Measurements from ENCODE around the gene DLG2.
"Not testable (repeated sequence)": the region's sequence is repeated elsewhere in the genome, so short reads cannot be mapped to it uniquely, and the experiment has no call there.

DLG2 gene

DNA sequence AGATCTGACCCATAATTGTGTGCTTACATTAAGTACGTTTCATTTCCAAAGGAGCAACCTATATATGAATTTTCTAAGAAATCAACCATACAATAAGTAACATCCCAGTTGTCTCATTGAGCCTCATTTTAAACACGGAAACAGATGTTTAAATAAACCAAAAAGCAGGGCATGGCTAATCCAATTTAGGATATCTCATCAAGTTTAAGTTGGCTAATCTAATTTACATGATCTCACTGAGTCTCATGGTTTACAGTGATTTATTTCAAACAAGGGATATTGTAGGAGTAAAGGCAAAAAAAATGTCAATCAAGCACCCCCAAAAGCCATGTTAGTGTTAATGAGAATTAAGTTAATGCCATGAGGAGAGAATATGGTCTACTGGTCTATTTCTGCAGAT lies 1841.2 kb downstream of the DLG2 start:
- no peak for DNase-seq (ENCODE audit: low read depth in 2 of 2)

DNA sequence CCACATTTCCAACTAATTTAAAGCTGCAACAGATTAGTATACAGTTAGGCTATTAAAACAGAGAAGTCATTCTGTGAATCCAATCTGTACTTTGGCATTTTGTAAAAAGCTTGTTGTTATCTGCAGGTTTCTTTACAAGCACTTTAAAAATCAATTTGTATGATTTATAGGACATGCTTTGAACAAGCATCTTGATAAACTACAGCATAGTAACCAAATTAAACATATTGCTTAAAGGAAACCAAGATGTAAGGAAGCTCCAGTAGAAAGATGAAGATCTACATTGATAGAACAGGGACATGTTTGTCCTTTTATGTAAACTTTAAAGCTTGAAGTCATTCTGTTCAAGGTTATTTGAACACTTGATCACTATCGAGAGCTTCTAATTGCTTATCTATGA lies 1842.7 kb downstream of the DLG2 start:
- no peak for DNase-seq (ENCODE audit: low read depth in 2 of 2)

DNA sequence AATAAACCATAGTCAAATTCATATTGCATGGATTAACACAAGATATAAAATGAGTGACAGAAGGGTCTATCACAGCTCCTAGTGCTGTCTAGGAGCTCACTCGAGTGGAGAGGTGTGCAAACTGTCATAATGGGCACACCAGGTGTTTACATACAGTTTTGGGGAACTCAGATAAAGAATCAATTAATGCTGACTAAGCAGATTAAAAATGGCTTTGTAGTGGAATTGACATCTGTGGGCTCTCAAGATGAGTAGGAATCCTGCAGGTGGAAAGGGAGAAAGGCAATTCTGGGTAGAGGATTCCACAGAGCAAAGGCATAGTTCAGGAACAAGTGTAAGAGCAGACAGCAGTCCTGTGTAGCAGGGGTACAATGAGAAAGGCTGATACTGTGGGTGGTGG lies 1844.8 kb downstream of the DLG2 start:
- no peak for DNase-seq (ENCODE audit: low read depth in 2 of 2)

DNA sequence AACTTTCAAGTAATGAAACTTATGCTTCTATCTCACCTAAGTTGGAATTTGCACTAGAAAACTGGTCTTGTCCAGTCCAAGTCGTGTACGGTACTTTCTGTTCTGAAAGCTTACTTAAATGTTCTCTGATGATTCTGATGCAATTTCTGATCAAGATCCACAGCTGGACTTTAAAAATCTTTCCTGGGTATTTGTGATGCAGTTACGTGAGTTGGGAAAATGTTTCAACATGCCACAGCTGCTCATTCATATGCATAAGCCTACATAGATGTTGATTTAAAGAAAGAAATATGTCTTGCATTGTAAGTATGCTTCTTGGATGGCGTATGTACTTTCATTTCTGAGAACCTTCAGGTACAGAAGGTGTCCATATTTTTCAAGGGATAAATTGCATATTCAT lies 1847.3 kb downstream of the DLG2 start:
- DNase-seq (ENCODE audit: low read depth in 2 of 2) = no peak

DNA sequence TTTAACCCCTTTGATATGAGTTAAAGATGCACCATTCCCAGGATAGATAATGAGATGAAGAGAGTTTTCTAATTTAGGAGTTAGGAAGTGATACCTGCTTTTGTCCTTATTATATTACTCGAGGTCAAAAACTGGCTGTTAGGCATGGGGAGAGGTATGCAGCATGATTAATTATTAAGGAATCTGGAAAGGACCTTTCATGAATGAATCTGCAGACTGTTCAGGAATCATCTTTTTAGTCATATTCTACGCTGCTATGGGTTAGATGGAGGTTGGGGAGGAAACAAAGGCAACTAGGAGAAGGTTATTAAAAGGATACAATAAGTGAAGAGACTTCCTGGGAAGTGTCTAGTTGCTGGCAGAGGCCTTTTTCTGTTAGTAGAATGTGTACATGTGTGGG lies 1848.5 kb downstream of the DLG2 start:
- DNase-seq (ENCODE audit: low read depth in 2 of 2) = no peak

DNA sequence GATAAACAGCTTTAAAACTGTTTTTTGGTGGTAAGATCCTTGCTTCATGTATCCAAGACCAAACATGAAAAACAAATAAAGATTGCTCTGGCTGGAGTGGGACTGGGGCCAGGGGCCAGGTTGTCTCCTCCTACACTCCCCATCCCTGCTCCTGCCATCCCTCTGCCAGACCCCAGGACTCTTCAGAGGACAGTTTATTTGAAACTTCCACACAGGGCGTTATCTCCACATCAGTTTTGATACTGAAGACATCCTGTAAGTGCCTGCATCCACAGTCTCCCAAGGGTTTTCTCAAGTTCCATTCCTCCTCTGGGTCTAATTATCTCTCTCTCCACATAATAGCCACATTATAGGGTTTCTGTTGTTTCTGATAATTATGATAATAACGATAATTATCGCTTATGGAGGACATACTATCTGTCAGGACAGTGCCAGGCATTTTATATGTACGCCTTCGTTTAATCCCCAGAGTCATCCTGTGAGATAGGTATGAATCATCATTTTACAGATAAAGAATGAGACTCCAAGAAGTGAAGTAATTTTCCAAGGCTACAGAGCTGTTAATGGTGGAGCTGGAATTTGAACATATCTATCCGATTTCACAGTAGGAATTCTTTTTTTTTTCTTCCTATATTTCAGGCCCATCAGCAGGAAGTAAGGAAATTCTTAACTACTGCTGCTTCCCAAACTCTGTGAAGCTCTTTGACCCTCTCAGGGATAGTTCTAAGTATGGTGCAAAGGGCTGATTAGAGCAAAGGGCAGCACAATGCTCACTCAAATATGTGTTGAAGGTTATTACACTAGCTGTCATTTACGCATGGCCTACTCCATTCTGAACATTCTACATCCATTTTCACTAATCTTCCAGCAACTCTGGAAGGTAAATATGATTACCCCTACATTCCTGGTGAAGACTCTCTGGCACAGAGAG lies 1852.9 kb downstream of the DLG2 start:
- no peak for DNase-seq (ENCODE audit: low read depth in 2 of 2)

DNA sequence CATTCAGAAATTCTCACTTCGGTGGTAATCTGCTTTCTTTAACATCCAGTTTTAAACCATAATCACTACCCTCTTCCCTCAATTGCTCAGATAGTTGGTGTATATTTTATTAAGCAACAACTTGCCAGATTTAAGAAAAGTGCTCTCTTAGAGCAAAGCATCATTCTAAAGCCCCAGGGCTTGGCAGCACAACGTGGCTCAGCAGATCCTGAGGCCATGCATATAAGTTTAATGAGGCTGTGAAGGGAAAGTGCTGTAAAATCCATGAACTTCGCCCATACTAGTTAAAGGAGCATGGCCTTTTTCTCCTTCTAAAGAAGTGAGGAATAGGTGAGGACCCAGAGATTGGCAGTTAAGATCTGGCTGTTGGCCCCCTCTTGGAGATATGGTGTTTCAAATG lies 1858.7 kb downstream of the DLG2 start:
- DNase-seq (ENCODE audit: low read depth in 2 of 2) = no peak

DNA sequence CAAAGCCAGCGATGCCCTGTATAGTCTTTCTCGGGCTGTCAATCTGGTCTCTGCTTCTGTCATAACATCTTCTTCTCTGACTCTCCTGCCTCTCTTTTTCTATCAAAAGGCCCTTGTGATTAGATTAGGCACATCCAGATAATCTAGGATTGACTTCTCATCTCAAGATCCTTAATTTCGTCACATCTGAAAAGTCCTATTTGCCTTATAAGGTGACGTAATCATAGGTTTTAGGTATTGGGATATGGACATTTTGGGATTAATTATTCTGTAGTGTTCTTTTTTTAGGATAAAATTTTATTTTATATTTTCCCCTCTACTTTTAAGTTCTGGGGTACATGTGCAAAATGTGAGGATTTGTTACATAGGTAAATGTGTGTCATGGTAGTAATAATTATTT lies 1860.2 kb downstream of the DLG2 start:
- no peak for DNase-seq (ENCODE audit: low read depth in 2 of 2)

DNA sequence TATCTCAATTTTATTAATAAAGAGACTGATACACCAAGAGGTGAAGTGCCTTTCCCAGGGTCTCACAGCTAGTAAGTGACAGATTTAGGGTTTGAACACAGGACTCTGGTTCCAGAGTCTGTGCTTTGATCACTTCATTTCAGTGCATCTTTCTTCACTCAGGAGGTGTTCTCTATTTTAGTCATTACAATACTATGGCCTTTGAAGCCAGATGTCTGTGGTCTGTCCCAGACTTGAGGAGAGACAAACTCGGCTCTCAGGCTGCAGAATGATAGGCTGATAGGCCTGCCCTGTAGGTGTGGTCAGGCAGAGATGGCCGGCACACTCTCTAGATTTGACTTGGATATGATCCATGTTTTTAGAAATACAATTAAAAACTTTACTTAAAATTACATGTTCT lies 1862.5 kb downstream of the DLG2 start:
- no peak for DNase-seq (ENCODE audit: low read depth in 2 of 2)

DNA sequence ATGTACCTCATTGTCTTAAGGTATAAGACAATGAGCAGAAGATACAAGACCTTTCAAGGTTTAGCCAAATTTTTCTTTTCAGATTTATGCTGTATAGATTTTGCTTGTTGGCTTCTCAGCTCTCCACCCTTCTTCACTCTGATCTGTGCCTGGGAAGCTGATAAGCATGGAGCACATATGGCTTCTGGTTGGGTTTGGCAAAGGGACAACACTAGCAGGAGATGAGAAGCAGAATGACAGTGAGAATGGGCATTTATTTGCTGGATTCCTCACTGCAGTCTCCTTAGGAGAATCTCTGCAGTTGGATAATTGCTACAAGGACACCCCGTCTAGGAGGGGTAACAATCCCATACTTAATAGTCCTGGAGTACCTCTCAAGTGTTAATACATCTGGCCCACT lies 1866.2 kb downstream of the DLG2 start:
- no peak for DNase-seq (ENCODE audit: low read depth in 2 of 2)

DNA sequence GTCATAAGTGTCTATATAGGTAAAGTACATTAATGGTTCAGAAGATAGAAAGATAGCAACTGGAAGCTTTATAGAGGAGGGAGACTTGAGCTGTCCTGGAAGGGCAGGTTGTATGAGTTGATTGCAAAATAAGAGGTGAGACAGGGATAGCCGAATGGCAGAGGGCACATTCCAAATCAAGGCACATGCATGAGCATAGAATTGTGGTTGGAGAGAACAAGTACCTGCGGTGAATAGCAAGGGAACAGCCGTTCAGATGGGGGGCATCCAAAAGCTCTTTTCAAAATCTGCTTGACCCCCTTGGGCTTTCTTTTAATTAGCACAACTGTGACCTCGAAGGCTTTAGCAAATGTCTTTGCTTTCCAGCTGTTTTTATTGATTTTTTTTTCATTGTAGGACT lies 1868.0 kb downstream of the DLG2 start:
- DNase-seq (ENCODE audit: low read depth in 2 of 2) = no peak

DNA sequence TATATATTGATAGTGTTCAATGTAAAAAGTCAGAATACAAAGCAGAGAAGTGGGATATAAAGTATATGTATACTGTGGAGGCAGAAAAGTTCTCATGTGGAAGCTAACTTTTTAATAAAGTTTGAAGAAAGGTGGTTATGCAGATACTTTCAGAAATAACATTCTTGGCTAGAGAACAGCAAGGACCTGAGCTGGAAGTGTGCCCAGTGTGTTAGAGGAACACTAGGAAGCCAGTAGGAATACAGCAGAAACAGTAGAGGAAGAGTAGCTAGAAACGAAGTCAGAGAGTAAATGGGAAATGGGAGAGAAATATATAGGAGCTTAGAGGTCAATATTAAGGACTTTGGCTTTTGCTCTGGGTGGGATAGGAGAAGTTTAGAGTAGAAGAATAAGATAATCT lies 1876.1 kb downstream of the DLG2 start:
- DNase-seq (ENCODE audit: low read depth in 2 of 2) = no peak

DNA sequence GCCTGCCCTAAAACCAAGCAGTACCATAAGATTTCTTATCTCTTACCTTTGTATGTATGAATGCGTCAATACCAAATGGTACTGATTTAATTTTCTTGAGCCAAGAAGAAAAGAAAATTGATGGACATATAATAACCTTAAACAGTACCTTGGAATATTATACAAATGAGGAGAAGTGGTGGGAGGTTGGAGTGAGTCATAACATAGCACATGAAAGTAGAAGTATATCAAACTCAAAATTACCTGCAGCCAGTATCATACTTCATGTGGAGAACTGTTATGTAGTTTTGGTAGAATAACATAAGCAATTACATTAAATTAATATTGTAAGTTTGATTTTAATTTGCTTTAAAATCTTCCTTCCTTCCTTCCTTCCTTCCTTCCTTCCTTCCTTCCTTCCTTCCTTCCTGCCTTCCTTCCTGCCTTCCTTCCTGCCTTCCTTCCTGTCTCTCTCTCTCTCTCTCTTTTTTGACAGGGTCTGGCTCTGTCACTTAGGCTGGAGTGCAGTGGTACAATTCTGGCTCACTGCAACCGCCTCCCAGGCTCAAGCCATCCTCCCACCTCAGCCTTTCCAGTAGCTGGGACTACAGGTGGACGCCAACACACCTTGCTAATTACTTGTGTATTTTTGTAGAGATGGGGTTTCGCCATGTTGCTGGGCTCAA lies 1880.1 kb downstream of the DLG2 start:
- no peak for DNase-seq (ENCODE audit: low read depth in 2 of 2)

DNA sequence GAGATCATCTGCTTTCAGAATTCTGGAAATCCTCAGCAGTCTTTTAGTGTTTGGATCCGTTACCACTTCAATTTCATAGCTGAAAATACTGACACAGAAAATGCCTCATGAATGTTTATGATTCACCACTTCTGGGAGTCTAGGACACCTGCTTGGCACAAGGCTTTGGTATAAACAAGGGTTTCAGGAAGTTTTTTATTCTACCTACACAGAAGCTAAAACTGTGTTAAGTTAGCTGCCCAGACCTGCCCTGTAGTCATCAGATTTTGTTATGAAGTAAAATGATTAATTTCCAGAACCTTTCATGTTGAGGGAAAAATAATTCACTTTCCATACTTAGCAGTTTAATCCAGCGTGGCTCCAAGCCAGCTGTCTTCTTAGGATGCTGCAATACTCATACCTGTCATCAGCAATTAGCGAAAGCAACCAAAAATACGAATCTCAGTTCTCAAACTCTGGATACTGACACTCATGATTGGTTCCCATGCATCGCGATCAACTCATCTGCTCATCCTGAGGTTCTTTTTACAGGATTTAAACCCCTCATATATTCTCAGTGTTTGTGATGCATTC lies 1882.4 kb downstream of the DLG2 start:
- DNase-seq (ENCODE audit: low read depth in 2 of 2) = no peak

DNA sequence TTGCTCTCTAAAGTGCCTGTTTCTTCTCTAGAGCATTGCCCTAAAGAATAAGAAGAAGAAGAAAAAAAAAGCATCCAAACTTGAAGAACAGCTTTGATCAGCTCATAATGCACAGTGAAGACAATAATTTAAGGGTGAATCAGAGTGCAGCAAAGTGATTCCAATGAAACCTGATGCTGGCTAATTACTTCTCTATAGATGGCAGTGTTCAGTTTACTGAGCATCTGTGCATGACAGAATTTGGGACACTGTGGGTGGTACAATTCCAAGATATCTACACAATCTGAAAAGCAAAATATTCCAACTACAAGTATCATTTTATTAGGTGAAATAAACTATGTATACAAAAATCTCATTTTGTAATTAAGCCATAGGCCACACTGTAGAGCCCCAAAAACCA lies 1890.5 kb downstream of the DLG2 start:
- no peak for DNase-seq (ENCODE audit: low read depth in 2 of 2)

DNA sequence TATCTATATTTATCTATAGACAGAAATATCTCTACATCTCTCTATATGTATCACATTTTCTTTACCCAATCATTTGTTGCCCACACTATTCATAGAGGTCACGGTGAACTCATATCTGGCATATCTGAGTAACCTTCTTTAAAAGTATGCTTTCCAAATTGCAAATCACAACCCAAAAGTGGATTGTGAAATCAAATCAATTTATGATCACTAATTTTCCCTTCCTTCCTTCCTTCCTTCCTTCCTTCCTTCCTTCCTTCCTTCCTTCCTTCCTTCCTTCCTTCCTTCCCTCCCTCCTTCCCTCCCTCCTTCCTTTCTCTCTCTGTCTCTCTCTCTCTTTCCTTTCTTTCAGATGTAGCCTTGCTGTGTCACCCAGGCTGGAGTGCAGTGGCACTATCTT lies 1893.0 kb downstream of the DLG2 start:
- no peak for DNase-seq (ENCODE audit: low read depth in 2 of 2)

DNA sequence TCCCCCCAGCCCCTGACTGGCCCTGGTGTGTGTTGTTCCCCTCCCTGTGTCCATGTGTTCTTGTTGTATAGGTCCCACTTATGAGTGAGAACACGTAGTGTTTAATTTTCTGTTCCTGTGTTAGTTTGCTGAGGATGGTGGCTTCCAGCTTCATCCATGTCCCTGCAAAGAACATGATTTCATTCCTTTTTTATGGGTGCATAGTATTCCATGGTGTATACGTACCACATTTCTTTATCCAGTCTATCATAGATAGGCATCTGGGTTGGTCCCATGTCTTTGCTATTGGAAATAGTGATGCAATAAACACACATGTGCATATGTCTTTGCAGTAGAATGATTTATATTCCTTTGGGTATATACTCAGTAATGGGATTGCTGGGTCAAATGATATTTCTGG lies 1895.9 kb downstream of the DLG2 start:
- DNase-seq (ENCODE audit: low read depth in 2 of 2) = not testable (repeated sequence)

DNA sequence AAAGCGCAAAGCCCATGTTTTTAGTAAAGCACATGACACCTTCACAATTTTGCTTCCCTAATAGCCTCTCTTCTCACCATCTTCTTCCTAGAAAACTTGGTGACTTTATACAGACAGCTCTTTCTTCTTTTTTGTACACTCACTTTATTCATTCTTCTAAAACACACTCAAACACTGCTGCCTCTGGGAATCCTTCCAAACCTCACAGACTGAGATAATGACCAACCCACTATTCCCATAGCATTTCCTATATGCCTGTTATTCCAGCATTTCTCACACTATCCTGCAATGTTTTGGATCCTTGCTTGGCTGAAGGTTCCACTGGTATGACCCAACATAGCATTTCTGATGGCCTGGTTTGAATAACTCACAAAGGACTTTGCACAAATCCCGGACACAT lies 1898.9 kb downstream of the DLG2 start:
- no peak for DNase-seq (ENCODE audit: low read depth in 2 of 2)

DNA sequence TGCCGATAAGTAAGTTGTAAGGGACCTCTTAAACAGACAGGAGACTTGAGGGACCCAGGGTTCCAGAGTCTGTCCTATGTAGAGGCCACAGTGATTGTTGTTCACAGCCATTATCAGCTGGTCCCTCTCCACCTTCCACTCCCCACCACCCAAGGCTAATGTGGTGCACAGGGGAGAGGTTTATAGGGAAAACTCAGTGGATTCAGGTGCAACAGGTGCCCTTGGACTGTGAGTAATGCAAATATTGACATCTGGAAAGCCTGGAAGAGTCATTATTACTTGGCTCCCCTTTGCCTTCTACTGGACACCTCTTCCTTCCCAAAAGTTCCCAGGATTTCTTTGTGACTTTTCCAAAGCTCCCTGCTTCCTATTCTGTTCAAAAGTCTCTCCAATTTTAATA lies 1899.9 kb downstream of the DLG2 start:
- no peak for DNase-seq (ENCODE audit: low read depth in 2 of 2)

DNA sequence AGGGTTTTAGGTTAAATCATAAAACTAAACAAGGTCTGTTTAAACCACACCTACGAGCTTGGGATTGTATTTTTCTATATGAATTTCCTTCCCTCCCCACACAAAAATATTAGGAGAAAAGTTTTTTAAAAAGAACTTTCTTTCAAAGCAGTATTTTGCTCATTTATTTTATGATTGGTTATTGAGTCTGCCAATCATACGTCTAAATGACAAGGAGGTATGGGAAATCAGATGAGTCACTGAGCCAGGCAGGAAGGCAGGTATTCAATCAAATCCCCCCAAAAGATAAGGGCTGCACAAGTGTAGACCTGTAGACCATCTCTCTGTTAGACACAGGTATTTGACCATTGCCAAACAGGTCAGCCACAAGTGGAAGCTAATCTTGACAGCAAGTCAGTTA lies 1900.8 kb downstream of the DLG2 start:
- DNase-seq (ENCODE audit: low read depth in 2 of 2) = no peak

DNA sequence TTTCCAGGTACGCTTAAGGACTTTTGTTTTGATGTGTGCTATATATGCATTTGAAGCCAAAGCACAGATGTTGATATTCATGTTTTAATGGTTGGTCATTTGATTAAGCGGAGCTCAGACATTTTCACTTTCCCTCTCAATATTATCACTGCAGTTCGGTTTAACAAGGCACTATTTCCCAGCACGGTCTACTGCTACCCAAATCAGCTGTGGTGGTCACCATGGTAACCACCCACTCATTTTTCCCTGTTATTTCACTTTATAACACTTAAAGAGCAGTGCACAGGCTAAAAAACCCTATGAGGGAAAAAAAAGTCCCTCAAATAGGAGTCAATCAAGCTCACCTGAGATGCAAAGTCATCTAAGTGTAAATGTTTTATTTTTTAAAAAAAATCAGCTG lies 1901.4 kb downstream of the DLG2 start:
- no peak for DNase-seq (ENCODE audit: low read depth in 2 of 2)

DNA sequence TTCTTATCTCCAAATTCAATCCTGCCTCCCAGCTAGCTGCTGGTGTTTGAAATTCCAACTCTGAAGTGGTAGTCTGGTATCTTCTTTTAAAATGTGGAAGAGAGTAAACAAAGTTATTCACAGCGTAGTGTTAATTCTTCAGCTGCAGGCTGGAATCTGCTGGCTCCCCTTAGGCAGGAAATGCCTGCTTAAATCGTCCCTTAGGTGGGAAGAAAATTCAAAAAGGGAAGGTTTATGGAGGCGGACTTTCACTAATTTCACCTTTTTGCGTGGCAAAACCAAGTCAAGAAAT lies 1901.9 kb downstream of the DLG2 start:
- no peak for DNase-seq (ENCODE audit: low read depth in 2 of 2)

DNA sequence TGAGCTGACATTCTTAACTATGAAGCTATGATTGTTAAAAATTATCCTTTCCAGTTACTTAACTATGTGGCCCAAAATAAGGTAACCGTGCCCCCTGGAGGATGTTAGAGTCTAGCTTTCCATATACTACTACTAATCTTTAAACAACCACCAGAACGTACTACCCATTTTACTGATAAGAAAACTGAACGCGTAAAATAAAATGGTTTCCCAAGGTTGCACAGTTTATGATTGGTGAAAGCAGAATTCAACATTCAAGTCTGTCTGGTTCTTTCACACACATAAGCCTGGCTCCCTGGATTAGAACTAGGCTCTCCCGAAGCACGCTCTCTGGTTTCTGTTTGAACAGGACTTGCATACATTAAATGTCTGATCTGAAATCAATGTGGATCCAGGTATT lies 1903.1 kb downstream of the DLG2 start:
- no peak for DNase-seq (ENCODE audit: low read depth in 2 of 2)
